GM19099 (cell line): Measurements from ENCODE around the gene ATP13A4.

ENCODE experiments used
- POLR2A ChIP-seq: IDR thresholded peaks from 3 replicates; pipeline ENCODE4 v1.6.1; 2011; ENCODE audit warnings: low read depth; ENCODE audit not compliant: insufficient read length; ENCODE audit errors: extremely low read depth

ATP13A4 gene

GRCh38 chr3:193554811-193555210 is at the start of gene ATP13A4:
Gene ATP13A4 (minus strand): TSS chr3:193554895. CDS start chr3:193554799, 96 bp downstream.
- TF ChIP-seq POLR2A, result no peak

GRCh38 chr3:193599393-193599792 is 44.7 kb upstream of the ATP13A4 start:
- no peak for TF ChIP-seq POLR2A

GRCh38 chr3:193598202-193598601 is 43.5 kb upstream of the ATP13A4 start:
- TF ChIP-seq POLR2A, result no peak

- no peak for TF ChIP-seq POLR2A
Observed at GRCh38 chr3:193595939-193596487, 41.3 kb upstream of the ATP13A4 start.

DNA sequence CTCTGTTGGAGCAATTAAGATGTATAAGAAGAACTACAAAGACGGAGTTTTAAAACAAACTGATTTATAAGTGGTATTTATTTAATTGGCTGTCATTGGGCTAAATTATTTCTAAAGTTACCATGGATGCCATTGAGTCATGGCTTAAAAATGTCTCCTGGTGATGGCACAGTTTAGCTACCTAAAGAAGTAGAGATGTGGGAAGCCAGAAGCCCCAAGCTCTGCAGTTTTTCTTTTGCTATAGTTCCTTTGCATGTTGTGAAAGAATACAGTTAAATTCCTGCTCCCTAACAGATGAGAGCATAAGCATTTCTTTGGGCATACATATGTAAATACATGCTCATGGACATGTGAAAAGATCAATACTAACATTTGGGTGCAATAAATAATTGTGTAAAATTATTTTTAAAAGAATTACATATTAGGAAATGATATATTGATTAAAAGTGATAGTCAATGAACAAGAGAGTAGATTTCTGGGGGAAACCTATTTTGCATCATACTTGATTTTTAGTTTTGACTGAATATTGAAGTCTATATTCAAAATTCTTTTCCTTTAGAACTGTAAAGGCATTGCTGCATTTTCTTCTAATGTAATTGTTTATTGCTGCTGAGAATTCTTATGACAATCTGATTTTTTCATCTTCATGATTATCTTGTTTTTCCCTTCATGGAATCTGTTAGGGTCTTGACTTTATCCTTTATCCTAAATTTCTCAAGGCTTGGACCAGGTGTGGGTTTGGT is 40.4 kb upstream of the ATP13A4 start:
- no peak for TF ChIP-seq POLR2A

GRCh38 chr3:193593668-193594030 is 39.0 kb upstream of the ATP13A4 start:
- no peak for TF ChIP-seq POLR2A

DNA sequence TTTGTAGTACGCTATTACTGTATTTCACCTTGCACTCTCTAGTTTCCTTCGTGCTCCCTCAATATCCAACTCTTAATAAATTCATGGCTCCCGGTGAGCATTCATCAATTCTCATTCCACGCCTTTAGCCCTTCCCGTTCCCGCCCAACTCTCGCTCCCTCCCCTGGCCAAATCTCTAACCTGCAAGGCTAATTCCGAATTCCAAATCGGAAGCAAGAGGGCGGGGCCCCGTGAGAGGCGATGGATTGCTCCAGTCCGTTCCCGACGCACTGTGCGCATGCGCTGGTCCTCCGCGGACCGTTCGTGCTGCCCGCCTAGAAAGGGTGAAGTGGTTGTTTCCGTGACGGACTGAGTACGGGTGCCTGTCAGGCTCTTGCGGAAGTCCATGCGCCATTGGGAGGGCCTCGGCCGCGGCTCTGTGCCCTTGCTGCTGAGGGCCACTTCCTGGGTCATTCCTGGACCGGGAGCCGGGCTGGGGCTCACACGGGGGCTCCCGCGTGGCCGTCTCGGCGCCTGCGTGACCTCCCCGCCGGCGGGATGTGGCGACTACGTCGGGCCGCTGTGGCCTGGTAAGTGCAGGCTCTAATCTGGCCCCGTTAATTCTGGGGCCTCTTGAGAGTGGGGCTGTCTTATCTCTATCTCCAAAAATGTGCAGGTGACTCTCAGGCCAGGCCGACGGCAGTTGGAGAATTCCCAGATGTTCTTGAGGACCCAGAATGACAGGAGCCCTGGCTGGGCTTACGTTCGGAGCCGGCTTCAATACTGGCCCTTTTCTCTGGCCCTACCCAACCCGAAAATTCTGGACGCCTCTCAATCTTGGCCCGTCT is 38.4 kb upstream of the ATP13A4 start, which contains the start of gene OPA1:
TSS of gene OPA1 (plus strand) at position 368 of the 827 bp plus-strand sequence. CDS start at position 538, 170 bp downstream.
- peak; percentile 88 for TF ChIP-seq POLR2A

- TF ChIP-seq POLR2A, result no peak
Observed at GRCh38 chr3:193590088-193590856, 35.6 kb upstream of the ATP13A4 start.

GRCh38 chr3:193589616-193590015 is 34.9 kb upstream of the ATP13A4 start:
- no peak for TF ChIP-seq POLR2A

GRCh38 chr3:193589129-193589528 is 34.4 kb upstream of the ATP13A4 start:
- no peak for TF ChIP-seq POLR2A

DNA sequence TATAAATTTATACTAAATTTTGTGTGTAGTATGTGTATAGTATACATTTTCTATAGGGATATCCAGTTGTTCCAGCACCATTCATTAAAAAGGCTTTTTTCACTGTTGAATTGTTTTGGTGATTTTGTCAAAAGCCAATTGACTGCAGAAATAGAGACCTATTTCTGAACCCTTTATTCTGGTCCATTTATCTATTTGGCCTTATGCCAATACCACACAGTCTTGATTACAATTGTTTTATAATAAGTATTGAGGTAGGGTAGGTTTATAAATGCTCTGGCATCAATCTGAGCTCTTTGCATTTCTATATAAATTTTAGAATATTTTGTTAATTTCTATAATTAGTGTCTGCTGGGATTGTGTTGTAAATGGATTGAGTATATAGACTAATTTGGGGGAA is 31.8 kb upstream of the ATP13A4 start:
- TF ChIP-seq POLR2A, result no peak

- TF ChIP-seq POLR2A, result no peak
Observed at GRCh38 chr3:193585530-193585929, 30.8 kb upstream of the ATP13A4 start.

- TF ChIP-seq POLR2A, result no peak
Observed at GRCh38 chr3:193574488-193575070, 19.9 kb upstream of the ATP13A4 start.

DNA sequence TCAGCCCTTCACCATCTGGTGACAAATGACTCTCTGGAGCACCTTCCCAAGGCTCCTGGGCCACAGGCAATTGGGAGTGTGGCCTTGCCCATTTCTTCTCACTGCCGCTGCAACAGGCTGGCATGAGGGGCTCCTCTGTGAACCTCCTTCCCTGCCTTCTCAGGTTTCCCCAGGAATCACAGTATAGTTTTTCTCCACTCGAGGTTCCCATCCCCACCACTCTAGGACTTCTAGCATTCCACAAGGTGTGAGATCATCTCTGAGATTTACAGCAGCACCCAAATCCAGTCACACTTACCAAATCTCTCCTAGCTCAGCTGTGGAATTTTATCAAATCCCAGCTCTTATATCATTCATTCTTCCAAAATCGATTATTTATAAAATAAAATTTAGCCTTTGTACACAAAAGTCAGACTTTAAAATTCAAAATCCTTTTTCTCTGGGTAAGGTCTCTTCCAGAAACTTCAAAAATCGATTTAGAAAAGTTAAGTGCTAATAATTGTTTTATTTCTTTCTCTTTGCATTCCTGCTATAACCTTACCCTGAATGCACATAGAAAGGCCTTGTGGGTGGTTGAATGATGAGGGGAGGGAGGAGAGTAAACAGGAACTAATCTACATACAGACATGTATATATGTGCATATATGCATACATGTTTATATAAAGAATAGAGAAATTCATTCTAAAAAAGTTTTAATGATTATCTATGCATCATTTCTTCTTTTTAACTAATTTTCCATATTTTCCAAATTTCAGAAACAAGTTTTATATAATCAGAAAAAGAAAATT is 18.9 kb upstream of the ATP13A4 start:
- TF ChIP-seq POLR2A, result no peak

DNA sequence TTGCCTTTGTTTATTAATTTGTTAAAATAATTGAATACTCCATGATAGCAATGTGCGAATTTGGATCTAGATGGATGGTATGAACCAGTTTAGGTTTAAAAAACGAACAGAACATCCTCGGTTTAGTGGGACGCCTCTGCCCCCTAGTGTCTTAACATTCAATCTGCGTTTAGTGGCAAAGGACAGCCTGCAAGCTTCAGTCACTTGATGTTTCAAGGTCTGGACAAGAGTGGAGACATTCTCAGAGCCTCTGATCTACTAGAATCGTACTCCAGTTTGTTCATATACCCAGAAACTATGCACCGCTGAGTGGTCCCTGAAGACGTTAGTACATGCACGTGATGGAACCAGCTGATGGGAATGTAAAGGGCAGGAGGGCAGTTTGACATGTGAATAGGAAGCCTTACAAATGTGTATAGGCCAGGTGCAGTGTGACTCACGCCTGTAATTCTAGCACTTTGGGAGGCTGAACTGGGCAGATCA is 17.8 kb upstream of the ATP13A4 start:
- TF ChIP-seq POLR2A, result no peak
